ENCODE data around the gene BSDC1.

DNA sequence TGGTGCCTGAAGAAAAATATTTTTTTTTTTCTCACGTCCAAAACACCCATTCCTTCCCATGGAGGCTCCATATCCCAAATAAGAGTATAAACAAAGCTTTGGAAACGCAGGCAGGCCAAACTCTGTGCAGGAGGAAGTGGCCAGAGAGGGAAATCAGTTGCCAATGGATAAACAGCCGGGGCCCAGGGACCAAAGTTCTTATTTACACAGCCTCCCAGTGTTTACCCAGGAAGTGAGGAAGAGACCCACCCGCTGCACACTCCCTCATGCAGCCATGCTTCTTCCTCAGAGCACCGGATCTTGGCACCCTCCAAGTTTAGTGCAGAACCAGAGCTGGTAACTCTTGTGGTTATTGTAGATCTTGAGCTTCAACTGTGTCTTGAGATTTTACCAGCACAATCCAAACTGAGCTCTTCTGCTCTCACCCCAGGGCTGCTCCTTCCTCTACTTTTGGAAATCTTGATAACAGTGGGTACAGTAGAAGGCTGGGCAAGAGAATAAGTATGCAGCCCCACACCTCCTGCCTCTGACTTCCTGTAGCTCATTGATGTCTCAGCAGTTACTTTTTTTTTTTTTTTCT, 72.4 kb downstream of the BSDC1 start:
- TF ChIP-seq CTCF (IDR thresholded peaks at IDR 0.05) (no peak), POLR2A (IDR thresholded peaks at IDR 0.05) (no peak), EP300 (IDR thresholded peaks at IDR 0.05) (no peak)
